HG03139 (cell line): ENCODE data around the gene SLC37A2.
A peak's percentile ranks its signal among the peaks of the same experiment; 100 is the strongest.

Source experiments
- ATAC-seq: cut with Tn5 transposase; IDR thresholded peaks from one replicate; pipeline ENCODE4 v1.9.1; 2021; ENCODE audit not compliant: unreplicated experiment

The SLC37A2 gene

DNA sequence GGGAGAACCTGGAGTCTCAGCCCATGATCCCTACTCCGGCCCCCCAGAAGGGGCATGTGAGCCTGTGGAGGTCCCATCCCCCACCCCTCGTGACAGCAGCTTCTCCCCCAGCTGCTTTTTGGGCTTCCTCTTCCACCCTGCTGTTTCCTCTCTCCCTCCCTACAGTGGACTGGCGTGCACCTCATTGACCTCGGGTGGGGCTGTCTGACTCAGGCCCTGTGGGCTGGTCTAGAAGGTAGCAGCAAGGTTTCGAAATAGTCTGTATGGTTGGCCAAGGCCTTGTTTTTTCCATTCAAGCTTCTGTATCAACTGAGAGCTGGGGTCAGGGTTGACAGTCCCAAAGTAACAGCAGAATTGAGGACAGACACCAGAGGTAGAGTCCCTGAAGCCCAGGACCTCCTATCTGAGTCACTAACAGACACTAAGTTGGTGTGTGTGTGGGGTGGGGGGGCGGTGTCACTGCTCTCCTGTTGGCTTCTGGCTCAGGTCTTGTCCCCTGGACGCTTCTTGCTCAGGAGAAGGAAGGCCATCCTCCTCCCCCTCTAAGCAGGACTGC, 7.7 kb downstream of the SLC37A2 start:
- ATAC-seq = peak; percentile 62

GRCh38 chr11:125071435-125071834, 8.3 kb downstream of the SLC37A2 start:
- ATAC-seq = no peak

- no peak for ATAC-seq
Observed at GRCh38 chr11:125071846-125072217, 8.7 kb downstream of the SLC37A2 start.

DNA sequence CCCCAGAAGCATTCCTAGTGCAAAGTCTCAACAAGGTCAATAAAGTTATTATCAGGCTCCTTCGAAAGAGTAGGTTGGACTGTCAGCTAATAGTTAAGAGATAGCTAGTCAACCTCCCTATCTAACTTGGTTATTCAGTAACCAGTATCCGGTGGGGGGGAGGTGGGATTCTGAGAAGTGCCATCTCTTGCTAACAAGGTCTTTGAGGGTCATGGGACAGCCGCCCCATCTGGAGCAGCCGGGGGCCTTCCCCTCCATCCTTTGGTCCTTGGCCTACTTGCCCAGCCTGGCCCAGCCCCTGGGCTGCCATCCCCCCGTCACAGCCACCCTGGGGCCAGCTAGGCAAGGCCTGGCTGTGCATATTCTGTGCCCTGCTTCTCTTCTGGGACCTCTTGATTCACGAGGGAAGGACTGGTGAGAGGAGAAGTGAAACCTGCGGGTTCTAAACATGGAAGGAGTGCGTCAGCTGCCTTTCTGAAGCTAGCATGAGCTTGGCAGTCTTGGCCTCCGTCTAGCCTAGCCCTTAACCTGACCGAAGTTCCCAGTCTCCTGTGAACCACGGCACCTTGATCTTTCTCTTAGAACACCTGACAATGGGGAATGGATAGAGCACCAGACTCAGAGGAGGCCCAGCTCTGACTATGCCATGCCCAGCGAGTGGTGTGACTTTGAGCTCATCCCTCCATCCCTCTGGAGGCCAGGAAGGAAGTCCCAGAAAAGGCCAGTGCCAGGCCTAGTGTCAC, 9.3 kb downstream of the SLC37A2 start:
- ATAC-seq = peak; percentile 73

DNA sequence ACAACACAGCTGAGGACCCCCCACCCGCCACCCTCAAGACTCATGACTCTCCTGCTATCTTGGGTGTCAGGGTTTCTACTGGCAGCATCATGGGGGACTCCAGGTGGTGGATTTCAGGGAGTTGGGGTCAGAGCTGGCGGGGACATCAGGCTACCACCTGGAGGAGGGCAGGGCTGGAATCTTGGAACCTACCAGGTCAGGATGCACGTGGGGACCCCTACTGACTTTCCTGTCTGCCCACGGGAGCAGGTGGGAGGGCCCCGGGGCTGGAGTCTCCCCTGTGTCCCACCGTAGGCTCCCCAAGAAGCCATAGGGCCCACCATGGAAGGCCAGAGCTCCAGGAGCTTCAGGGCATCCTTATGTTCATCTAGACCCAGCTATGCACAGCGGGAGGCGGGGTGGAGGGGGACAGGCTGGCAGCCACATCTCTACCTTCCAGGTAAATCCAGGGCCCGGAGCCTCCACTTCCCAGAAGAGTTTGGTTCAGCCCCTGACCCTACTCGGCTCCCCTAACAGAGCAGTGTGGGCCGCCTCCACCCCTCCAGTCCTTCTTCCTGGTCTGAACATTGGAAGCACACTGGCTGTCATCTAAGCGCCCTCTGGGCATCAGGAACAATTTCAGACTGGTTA, 10.0 kb downstream of the SLC37A2 start:
- ATAC-seq = no peak

GRCh38 chr11:125073616-125074483, 10.7 kb downstream of the SLC37A2 start:
- ATAC-seq = no peak

DNA sequence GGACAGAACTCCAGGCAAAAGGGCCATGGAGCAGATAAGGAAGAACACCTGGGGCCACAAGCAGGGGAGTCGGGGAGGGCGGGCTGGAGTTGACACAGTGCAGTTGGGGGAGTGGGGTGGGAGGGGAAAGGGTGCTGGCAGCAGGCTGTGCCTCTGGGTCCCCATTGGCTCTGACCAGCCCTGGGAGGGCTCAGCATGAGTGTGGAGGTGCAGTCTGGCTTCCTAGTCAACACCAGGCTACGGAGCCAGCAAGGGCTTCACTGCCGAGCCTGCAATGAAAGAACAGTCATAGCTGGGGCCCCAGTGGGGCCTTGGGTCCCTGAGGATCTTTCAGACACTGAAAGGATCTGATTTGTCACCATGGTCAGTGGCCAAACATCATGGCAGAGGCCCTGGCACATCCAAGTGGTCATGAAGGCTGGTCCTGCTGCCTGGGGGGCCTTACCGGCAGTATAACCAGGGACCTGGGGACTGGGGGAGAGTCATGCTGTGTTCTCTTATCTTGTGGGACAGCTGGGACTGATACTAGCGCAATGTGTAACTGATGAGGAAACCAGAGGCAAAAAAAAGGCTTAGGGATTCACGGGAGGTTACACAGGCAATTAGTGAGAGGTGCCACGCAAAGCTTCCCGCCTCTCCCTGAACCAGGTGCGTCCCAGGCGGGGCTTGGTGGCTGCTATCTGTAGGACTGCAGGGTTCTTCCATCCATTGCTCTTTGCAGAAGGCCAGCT, 11.6 kb downstream of the SLC37A2 start:
- ATAC-seq = no peak

DNA sequence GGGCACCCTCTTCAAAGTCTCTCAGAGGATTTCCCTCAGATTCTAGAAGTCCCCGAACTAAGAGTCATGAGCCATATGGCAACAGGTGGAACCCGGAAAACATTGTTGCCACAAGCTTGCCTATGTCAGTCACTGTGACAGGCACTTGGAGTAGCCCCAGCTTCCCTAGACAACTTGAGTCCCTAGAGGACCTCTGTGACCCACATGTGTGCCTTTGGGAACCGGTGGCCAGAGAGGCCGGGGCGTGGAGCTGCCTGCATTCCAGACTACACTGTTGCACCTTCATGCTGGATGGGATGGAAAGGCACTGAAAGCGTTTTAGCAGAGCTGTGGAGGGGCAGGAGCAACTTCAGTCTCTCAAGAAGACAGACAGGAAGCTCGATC, 12.1 kb downstream of the SLC37A2 start:
- ATAC-seq = no peak

DNA sequence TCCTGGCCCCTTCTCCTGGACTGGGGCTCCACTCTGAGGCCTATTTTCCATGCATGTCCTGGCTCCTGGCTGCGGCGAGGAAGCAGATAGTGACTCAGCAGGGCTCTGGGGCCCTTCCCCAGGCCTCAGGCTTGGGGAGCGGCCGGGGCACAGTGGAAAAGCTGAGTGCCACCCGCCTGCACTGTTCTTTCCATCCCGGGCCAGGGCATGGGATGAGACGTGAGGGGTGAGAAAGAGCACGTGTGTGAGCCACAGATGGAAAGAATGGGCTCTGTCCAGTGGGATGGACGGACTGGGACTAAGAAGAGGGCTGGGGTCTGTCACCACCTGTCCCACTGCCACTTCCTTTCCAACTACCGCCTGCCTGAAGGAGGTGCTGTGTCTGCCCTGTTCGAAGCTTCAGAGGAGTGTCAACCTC, 12.8 kb downstream of the SLC37A2 start:
- no peak for ATAC-seq

- no peak for ATAC-seq
Observed at GRCh38 chr11:125076378-125076945, 13.4 kb downstream of the SLC37A2 start.

DNA sequence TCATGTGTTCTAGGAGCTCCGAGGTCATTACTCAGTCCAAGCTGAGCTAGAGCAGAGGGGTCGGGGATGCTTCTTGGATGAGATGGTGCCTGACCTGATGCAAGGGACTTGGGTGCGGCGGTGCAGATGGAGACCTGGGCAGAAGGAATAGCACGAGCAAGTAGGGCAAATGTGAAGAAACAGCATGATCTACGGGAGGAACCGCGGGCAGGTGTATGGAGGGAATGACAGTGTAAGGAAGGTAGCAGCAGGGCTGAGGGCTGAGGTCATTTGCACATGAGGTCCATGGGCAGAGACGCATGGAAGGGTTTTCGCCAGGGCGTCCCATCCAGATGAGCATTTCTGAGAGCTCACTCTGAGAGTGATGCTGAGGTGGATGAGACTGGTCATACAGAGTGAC, 14.9 kb downstream of the SLC37A2 start:
- ATAC-seq = no peak

- ATAC-seq = no peak
Observed at GRCh38 chr11:125078516-125079140, 15.5 kb downstream of the SLC37A2 start.

- ATAC-seq = no peak
Observed at GRCh38 chr11:125079151-125079877, 16.2 kb downstream of the SLC37A2 start.

GRCh38 chr11:125079878-125080530, 16.9 kb downstream of the SLC37A2 start:
- no peak for ATAC-seq

GRCh38 chr11:125080531-125080911, 17.4 kb downstream of the SLC37A2 start:
- ATAC-seq = no peak

- ATAC-seq = no peak
Observed at GRCh38 chr11:125081098-125081798, 18.1 kb downstream of the SLC37A2 start.

DNA sequence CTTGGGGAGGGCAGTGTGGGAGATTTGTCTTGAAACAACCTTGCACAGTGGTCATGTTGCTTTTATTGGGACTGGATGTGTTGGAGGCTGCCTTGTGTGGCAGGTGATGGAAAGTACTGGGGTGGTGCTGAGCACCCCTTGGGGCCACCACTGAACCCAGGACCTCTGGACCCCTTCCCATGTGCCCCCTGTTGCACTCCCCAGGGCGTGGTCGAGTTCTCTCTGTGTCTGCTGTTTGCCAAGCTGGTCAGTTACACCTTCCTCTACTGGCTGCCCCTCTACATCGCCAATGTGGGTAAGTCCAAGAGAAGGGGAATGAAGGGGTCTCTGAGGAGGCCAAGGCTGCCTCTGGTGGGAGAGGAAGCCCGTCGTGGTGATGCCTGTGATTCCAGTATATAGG, 18.9 kb downstream of the SLC37A2 start:
- ATAC-seq = no peak

DNA sequence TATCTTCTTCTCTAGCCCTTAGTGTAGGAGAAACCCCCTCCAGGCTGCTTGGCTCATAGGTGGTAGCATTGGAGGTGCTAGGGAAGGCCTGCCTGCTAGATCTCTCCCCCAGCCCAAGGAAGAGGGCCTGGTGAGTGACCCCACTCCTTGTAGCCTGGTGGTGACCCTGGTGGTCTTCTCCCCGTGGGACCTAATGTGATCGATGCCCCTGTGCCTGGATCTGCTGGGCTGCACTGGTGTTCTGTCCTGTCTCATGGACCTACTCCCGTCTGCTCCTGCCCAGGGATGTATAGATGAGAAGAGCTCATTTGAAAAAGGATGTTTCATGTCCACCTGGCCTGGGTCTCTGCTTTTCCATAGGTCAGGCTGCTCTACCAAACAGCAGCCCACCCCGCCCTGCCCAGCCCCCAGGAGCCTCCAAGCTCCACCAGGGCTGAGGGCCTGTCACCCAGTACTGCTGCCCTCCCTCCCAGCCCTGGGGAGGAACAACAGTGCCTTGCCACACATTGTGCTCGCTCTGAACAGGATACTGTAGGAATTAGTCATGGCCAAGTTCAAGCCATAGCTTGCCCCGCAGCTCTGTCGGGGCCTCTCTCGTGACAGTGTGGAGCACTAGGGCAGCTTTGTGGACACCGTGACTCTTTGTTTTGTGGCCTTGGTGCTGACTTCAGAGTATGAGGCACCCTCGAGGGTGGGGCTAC, 19.7 kb downstream of the SLC37A2 start:
- no peak for ATAC-seq
